Body of pancreas (tissue), 4 donors: Measurements from ENCODE around the gene FGF2.

Experiments used
- POLR2A ChIP-seq, 3 donors: fragments of 450-650 bp; IDR thresholded peaks; one replicate each; pipeline ENCODE4 v1.6.1; 2016; ENCODE audit warnings: antibody characterized with exemption in 3 of 3, mild to moderate bottlenecking in 2 of 3
- TF ChIP-seq, protein P1 (sequence below), 7 experiments: fragments of 450-650 bp in 4 of 7; fragments of 200-600 bp in 3 of 7; sonication (generic) in 3 of 7; IDR thresholded peaks; one replicate each; pipeline ENCODE4 v1.5.1; 2016 to 2019; ENCODE audit warnings: antibody characterized with exemption in 7 of 7

DNA sequence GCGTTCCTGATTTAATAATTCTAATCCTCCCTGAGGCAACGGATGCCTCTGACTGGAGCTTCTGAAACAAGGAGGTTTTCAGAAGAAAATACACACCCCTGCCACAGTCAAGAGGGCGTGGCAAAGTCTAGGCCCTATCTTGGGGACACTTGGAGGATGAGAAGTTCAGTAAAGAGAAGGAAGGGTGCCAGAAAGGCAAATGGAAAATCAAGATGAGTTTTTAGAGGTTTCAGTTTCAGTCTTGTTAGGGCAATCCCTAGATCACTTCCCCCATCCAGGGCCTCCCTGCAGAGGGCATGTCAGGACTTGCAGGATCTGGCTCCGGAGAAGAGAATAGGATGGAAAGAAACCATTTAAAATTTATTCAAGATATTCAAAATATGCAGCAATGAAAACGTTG, 28.5 kb upstream of the FGF2 start:
- TF ChIP-seq, protein P1, sequence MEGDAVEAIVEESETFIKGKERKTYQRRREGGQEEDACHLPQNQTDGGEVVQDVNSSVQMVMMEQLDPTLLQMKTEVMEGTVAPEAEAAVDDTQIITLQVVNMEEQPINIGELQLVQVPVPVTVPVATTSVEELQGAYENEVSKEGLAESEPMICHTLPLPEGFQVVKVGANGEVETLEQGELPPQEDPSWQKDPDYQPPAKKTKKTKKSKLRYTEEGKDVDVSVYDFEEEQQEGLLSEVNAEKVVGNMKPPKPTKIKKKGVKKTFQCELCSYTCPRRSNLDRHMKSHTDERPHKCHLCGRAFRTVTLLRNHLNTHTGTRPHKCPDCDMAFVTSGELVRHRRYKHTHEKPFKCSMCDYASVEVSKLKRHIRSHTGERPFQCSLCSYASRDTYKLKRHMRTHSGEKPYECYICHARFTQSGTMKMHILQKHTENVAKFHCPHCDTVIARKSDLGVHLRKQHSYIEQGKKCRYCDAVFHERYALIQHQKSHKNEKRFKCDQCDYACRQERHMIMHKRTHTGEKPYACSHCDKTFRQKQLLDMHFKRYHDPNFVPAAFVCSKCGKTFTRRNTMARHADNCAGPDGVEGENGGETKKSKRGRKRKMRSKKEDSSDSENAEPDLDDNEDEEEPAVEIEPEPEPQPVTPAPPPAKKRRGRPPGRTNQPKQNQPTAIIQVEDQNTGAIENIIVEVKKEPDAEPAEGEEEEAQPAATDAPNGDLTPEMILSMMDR (IDR thresholded peaks at IDR 0.05): no peak
- TF ChIP-seq POLR2A (IDR thresholded peaks at IDR 0.05): no peak
